ENCODE results near the gene TAF6. TPM values are rescaled to one million over a fixed set of nuclear protein-coding genes. Genes with fewer than 3 reads are reported as not detected.

Gene TAF6
- total and polyA plus RNA-seq, 9 of the 15 experiments (the other 6 are each of a cell fraction or from before 2014, with no cell fraction given), result 0.78 to 78.7 (median 21.3) TPM

GRCh38 chr7:100157334-100158228 lies 38.4 kb upstream of the TAF6 start (continued):
- no peak for TF ChIP-seq HOMEZ (CRISPR knock-in tag; IDR thresholded peaks at IDR 0.05)
- no peak for TF ChIP-seq SNAPC5 (CRISPR knock-in tag; IDR thresholded peaks at IDR 0.05)
- no peak for TF ChIP-seq POLR2H (tag; IDR thresholded peaks at IDR 0.05; ENCODE audit: low read depth)
- TF ChIP-seq PML (IDR thresholded peaks at IDR 0.05; ENCODE audit: low read length), result peak; percentile 38; the same call in 1 of the 2 replicates
- no peak for TF ChIP-seq DDX20 (tag; IDR thresholded peaks at IDR 0.05; ENCODE audit: low read depth)
- no peak for TF ChIP-seq KDM2B (CRISPR knock-in tag; IDR thresholded peaks at IDR 0.05)
- TF ChIP-seq ZBTB43 (CRISPR knock-in tag; IDR thresholded peaks at IDR 0.05), result 0 out of 2 replicates have a peak, but pooled peaks have one; percentile 46
- TF ChIP-seq RBM15 (IDR thresholded peaks at IDR 0.05; ENCODE audit: insufficient read depth, low read length), result no peak
- TF ChIP-seq ZNF785 (CRISPR knock-in tag; IDR thresholded peaks at IDR 0.05), result no peak
- TF ChIP-seq SIX5 (IDR thresholded peaks at IDR 0.05; ENCODE audit: borderline replicate concordance in 1 of 2, insufficient read depth in 1 of 2, low read depth in 1 of 2, low read length in 2 of 2), result no peak
- TF ChIP-seq NELFE (IDR thresholded peaks at IDR 0.05; ENCODE audit: insufficient read depth, insufficient read length), result no peak
- TF ChIP-seq ARNT (IDR thresholded peaks at IDR 0.05), result peak in 1 of 2 experiments; percentile 67; a peak in 1 of 4 replicates
- no peak for TF ChIP-seq ZBTB1 (CRISPR knock-in tag; IDR thresholded peaks at IDR 0.05; ENCODE audit: borderline replicate concordance, low read depth)
- TF ChIP-seq ATF6 (CRISPR knock-in tag; IDR thresholded peaks at IDR 0.05), result no peak
- no peak for TF ChIP-seq HMG20B (CRISPR knock-in tag; IDR thresholded peaks at IDR 0.05)
- no peak for TF ChIP-seq ZNF408 (CRISPR knock-in tag; IDR thresholded peaks at IDR 0.05; ENCODE audit: low read depth)
- TF ChIP-seq TEAD2 (tag; IDR thresholded peaks at IDR 0.05), result no peak
- TF ChIP-seq EWSR1 (IDR thresholded peaks at IDR 0.05; ENCODE audit: borderline replicate concordance, low read depth, partially characterized antibody), result no peak
- TF ChIP-seq TOE1 (IDR thresholded peaks at IDR 0.05; ENCODE audit: borderline replicate concordance), result peak; percentile 40; the same call in 1 of the 2 replicates
- TF ChIP-seq TOE1 (CRISPR knock-in tag; IDR thresholded peaks at IDR 0.05; ENCODE audit: borderline replicate concordance, low read depth), result no peak
- TF ChIP-seq NFXL1 (CRISPR knock-in tag; IDR thresholded peaks at IDR 0.05), result no peak

Measured in K562 (cell line).